ENCODE measurements around the gene BRPF1.

DNA sequence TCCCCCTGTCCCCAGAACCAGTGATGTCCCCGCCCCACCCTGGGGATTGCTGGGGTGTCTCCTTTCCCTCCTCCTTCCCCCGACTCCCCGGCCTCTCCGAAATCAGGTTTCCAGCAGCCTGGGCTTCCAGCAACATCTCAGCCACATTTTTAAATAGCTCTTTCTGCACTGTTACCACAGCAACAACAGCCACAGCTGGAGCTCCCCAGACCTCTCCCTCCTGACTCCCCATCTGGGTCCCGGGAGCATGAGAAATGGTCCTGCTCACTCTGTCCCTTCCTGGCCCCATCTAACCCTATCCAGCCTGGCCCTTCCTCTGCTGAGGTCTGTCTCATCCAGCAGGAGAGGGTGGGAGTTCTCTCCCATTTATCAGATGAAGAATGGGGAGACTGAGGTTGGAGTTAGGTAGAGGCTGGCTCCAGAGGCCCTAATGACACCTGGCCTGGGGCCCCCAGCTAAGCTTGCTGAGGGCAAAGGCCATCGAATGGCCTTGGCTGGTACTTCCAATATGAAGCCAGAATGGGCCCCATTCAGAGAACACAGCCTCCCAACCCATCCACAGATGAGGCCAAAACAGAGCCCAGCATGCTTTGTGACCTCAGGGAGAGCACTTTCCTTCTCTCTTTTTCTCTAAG is 36.7 kb downstream of the BRPF1 start:
- TF ChIP-seq, protein P1, sequence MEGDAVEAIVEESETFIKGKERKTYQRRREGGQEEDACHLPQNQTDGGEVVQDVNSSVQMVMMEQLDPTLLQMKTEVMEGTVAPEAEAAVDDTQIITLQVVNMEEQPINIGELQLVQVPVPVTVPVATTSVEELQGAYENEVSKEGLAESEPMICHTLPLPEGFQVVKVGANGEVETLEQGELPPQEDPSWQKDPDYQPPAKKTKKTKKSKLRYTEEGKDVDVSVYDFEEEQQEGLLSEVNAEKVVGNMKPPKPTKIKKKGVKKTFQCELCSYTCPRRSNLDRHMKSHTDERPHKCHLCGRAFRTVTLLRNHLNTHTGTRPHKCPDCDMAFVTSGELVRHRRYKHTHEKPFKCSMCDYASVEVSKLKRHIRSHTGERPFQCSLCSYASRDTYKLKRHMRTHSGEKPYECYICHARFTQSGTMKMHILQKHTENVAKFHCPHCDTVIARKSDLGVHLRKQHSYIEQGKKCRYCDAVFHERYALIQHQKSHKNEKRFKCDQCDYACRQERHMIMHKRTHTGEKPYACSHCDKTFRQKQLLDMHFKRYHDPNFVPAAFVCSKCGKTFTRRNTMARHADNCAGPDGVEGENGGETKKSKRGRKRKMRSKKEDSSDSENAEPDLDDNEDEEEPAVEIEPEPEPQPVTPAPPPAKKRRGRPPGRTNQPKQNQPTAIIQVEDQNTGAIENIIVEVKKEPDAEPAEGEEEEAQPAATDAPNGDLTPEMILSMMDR (IDR thresholded peaks at IDR 0.05; ENCODE audit: insufficient read depth, low read length): no peak
- TF ChIP-seq, protein P2, sequence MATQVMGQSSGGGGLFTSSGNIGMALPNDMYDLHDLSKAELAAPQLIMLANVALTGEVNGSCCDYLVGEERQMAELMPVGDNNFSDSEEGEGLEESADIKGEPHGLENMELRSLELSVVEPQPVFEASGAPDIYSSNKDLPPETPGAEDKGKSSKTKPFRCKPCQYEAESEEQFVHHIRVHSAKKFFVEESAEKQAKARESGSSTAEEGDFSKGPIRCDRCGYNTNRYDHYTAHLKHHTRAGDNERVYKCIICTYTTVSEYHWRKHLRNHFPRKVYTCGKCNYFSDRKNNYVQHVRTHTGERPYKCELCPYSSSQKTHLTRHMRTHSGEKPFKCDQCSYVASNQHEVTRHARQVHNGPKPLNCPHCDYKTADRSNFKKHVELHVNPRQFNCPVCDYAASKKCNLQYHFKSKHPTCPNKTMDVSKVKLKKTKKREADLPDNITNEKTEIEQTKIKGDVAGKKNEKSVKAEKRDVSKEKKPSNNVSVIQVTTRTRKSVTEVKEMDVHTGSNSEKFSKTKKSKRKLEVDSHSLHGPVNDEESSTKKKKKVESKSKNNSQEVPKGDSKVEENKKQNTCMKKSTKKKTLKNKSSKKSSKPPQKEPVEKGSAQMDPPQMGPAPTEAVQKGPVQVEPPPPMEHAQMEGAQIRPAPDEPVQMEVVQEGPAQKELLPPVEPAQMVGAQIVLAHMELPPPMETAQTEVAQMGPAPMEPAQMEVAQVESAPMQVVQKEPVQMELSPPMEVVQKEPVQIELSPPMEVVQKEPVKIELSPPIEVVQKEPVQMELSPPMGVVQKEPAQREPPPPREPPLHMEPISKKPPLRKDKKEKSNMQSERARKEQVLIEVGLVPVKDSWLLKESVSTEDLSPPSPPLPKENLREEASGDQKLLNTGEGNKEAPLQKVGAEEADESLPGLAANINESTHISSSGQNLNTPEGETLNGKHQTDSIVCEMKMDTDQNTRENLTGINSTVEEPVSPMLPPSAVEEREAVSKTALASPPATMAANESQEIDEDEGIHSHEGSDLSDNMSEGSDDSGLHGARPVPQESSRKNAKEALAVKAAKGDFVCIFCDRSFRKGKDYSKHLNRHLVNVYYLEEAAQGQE (IDR thresholded peaks at IDR 0.05; ENCODE audit: insufficient replicate concordance, low read depth): no peak
- no peak for TF ChIP-seq POLR2AphosphoS5 (IDR thresholded peaks at IDR 0.05; ENCODE audit: low read depth)
